GM21576 (cell line): Measurements from ENCODE around the gene ROBO1.

ENCODE experiments used
- ATAC-seq: cut with Tn5 transposase; IDR thresholded peaks from one replicate; pipeline ENCODE4 v1.9.1; 2021; ENCODE audit warnings: mild to moderate bottlenecking, moderate library complexity; ENCODE audit not compliant: unreplicated experiment

ROBO1 gene

DNA sequence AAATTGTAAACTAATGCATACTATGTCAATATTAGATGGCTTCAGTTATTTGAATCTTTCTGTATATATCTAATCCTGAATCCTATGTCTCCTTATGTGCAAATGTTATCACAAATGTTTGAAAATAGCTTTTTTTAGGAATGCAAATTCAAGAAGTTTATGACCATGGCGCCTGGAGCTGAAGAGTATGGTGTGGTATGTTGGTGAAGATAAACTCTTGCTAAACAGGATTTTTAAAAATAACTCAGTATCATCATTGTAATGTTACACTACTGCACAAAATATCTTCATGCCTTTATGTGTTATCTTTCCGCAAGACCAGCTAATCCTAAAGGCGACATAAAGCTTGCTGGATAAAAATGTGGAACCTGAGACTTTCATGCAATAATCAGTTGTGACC lies 382.6 kb downstream of the ROBO1 start:
- no peak for ATAC-seq

DNA sequence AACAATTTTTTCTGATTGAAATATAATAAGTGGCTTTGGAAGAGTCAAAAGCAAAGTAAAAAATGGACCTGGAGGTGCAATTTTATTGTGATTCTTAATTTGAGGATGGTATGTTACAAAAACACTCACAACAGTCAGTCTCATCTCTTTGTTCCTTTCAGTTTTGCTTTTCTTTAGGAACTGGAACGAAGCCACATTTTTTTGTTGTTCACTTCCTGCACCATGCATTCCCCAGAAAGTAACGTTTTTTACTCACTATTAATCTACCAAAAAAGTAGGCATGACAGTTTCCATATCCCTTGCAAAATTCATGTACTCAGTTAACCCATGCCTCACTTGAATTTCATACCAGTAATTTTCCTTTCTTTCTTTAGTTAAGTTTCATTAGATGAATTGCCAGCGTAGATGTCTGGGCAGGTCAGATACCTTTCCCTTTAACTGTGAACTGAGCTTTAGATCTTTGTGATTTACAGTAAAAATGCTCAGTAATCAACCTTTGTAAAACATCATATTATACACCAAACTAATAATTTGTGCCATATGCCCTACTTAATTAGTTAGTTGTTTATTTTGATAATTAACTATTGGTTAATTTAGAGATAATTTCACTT lies 384.3 kb downstream of the ROBO1 start:
- ATAC-seq, result no peak

DNA sequence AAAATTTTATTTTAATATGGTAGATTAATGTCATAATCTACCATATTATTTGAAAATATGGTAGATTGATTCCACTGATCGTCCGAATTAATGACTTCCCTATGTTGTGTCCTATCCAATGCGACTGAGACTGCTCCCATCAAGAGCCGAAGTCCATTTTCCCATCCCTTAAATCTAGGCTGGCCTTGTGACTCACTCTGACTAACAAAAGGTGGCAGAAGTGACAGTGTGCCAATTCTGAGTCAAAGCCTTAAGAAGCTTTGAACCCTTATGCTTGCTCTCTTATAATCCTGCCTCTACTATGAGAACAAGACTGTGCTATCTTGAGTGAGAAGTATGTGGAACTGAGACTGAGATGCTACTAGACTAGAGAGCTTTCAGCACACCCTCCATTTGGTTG lies 387.2 kb downstream of the ROBO1 start:
- no peak for ATAC-seq

DNA sequence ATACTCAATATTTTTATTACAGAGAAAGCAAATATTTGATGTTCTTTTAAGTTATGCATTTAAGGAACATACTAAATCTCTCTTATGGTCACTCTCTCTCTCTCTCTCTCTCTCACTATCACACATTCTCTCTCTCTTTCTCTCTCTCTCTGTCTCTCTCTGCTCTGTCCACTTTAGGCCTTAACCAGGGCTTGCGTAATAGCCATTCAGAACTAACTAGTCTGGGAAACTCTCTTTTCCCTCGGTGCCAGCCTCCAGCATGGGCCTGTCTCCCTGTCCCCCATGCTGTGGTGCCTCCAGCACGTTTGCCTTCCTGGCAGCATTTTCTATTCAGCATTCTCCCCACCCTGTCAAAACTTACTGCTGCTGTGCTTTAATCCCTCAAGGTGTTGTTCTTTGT lies 389.7 kb downstream of the ROBO1 start:
- no peak for ATAC-seq

DNA sequence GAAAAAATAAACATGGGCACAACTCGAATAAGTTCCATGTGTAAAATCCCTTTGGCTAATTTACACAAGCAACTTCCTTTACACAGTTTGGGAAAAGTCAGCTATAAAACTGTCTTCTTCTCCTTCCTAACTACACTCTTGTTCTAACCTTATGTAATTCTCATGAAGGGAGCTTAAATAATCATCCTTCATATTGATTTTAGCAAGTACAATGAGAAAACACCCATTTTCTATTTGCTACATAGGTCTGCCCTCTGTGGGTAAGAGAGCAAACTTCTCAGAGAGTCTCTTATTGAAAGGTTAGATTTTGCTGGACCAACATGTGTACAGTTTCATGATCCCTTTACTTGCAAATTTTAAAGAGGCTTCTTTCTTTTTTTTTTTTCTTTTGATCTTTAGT lies 398.5 kb downstream of the ROBO1 start:
- no peak for ATAC-seq

DNA sequence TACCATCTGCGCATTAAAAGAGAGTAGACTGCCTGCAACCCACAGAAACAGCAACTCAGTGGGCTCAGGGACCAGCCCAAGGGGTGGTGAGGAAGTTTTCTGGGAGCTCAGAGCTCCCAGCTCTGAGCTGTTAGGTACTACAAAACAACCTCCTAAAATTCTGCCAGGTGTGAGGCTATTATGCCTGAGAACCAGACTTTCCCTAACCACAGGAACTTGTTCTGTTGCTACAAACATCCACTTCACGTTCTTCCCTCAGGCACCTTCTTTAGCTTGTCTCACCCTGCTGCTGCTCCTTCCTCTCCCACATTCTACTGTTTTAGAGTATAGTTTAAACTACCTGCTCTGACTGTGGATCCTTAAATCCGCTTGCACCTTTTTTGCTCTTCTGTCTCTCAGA lies 399.4 kb downstream of the ROBO1 start:
- ATAC-seq, result no peak

DNA sequence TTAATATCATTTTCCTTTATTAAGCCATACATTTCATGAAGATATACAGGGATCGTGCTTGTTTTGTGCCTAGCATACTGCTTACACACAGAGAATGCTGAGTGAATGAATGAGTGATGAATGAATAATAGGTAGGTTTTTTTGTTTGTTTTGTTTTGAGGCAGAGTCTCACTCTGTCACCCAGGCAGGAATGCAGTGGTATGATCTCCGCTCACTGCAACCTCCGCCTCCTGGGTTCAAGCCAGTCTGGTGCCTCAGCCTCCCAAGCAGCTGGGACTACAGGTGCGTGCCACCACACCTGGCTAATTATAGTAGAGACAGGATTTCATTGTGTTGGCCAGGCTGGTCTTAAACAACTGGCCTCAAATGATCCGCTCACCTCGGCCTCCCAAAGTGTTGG lies 400.0 kb downstream of the ROBO1 start:
- no peak for ATAC-seq

DNA sequence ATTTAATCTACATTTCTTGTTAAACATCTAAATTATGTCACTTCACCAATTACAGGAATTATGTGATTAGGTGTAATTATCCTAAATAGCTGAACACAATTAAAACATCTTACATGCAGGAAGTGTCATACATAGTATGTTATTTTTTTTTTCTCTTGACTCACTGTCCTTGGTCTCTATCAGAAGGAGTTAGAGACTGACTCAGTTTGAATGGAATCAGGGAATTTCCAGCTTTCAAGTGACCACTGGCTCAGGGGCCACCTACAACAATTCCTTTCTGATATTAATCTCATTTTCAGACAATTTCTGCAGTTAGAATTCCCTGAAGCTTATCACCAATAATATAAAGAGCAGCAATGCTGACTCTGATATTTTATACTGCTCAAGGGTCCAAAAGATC lies 400.7 kb downstream of the ROBO1 start:
- ATAC-seq, result no peak

DNA sequence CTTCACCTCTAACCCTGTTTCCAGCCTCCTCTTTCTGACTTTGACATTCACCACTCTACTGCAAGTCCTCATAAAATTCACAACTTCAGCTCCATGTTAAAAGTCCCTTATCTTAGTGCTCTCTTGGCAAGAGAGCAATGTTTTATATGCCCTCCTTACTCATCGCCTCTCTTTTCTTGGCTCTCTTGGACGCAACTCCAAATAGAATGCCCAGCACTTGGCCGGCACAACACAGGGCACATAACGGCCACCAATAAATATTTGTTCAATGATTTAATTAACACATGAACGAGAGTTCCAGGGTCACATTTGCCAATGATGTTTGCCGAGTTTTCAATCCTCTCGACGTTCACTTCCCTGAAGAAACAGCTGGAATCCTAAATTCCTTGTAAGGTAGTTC lies 401.4 kb downstream of the ROBO1 start:
- no peak for ATAC-seq

DNA sequence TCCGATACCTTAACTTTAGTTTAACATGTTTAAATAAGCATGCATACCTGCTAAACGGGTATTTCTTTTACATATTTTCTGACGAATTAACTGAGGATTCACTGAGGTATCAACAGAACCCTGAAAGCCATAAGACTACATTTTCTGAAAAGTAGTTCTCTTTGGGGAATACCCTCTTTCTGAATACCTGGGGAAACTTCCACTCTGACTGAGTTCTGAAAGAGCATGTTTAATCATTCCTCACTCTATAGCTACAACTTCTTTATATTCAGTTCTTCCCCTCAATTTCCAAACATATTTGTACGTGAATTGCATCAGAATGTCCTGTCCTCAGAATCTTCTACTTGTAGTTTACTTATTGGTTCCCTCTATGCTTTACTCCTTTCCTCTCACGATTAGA lies 403.0 kb downstream of the ROBO1 start:
- no peak for ATAC-seq

DNA sequence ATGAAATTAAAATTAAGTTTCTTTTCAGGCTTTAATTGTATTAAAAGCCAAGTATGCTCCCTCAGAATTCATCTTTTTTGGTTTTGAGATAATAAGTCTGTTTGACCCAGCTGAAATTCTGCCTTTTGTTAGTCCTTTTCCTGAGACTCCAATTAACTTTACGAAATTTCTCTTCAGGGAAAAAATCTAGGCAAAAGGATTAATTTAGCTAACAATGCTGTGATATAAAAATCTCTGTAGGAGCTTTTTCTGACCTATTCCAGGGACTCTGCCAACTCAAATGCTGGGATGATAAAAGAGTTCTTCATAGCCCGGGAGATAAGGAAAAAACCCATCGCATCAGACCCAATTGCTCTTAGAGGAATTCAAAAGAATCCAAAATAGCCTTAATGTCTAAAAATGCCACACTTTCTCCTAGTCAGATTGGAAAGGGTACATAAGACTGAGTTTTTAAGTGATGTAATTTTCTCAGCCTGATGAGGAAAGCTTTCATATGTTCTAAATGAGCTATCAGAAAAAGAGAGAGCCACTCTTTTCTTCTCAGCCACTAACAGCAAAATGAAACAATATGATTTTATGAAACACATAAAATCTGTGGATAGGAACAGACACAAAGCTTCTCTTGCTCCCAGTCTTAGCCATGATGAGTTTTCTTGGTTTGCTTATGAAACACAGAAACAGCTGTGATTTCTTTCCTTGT lies 405.1 kb downstream of the ROBO1 start:
- ATAC-seq, result no peak

DNA sequence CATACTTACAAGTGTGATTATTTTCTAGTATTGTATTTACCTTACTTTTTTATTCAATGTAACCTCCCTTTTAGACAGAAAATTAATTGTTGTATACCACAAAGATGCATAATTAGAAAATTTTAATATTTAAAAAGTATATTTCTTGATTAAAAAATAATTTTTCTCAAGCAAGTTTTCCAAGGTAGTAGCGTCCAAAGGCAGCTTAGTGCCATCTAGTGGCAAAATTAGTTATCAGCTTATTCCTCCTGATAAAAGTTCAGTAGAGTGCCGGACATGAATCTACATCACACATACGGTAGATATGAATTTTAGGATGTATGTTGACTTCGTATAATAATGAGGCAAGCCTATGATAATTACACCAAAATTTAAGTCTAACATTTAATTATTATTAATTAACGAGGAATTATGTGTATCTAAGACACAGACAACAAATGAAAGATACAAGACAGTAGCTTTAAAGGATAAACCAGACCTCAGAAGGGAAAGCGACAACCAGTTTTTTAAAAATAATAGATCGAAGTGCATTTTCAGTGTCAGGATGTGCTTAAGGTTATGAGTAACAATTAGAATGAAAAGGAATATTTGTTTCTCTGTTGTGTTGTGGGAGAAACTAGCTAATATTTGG lies 405.9 kb downstream of the ROBO1 start:
- peak; percentile 79 for ATAC-seq

DNA sequence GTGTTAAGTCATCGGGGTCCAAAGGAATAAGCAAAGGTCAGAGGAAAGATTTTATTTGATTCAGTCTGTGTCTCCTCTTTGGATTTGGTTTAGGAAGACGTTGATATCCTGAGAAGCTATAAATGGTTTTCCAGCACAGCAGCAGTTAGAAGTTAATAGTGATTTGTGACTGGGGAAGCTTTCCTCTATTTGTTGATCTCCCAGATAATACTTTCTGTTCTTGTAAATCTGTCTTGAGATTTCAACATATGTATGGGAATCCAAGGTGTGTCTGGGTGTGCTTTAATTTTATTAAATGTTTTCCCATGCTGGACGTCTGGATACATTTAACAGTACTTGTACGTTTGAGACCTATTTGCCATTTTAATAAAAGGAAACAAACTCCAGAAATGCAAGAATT lies 409.5 kb downstream of the ROBO1 start:
- no peak for ATAC-seq

DNA sequence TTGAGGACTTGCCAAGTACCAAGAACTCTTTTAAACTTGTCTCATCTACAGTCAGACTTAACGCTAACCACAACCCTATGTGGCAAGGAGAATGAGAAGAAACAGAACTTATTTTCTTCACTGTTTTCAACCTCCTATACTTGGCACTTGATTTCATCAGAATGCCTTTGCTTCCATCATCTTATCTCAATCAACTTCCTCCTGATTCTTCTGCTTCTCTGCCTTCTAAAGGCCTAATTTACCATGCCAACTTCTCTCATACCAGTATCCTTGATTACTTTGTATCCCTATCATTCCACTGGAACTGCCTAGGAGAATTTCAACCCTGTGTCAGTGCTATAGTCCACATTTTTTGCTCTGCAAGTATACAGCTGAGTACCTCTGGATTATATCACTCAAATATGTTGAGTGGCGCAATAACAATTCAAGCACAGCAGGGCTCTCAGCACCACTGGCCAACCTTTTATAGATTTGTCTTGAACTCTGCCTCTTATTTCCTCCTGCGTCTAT lies 413.6 kb downstream of the ROBO1 start:
- ATAC-seq, result no peak

DNA sequence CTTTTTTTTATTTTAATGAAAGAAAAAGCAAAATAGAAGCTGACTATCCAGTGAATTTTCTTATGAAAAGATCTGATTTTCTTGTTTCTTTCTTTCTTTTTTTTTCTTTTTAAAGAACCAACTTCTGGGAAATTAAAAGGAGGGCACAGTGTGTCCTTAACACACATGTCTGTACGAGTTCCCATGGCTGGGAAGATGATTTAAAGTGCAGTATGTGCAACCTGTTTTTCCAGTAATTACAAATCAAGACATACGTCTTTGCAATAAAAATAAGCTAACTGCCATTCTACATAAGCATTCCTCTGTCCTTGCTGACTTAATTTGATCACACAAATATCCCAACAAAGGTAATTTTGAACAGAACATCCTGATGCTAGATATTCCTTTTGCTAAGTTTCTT lies 416.1 kb downstream of the ROBO1 start:
- ATAC-seq, result no peak

DNA sequence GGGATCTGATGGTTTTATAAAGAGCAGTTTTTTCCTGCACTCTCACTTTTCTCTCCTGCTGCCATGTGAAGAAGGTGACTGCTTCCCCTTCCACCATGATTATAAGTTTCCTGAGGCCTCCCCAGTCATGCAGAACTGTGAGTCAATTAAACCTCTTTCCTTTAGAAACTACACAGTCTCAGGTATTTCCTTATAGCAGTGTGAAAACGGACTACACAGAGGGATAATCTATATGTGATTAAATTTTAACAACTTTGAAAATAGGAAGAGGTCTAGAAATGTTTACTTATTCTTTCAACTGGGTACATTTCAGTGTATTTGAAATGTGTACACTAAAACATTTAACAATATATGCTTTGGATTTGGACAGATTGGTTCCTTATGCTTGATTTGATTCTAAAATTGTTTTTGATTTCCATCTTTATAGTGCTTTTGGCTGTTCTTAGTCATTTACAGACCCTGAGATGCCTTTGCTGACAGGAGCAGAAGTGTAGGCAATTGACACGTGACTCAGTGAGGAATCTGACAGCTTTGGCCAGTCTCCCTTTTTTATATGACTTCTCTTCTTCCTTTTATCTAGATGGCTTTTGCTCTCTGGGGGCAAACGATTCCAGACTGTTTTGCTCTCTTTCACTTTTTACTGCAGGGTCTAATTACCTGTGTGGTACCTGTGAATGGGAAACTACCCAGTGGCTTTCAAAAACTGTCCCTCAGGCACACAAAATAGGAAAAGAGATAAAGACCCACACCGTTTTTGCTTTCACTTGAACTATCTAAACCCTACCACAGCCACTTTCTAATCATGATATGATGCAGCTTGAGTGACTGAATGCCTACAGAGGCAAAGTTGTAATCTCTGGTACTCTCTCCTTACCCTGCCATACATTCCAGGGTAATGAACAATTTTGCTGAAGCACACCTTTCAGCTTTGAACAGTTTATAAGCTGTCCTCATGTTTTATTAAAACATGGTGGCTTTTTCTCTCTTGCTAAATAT lies 422.6 kb downstream of the ROBO1 start:
- ATAC-seq, result no peak

DNA sequence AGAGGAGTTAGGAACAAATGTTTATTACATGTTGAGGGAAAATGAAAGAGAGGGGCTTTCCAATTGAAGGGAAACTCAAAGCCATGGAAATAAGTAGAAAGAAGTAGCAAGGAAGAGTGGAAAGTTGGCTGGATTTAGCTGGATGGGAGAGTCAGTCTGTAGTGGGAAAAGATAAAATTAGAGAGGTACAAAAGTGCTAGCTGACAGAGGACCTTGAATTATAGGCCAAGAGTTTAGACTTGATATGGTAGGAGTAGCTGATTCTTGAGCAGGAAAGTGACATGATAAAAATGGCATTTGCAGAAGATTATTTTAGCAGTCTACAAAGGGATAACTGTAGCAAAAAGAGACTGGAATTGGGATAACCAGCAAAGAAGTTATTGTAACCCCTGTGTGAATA lies 425.8 kb downstream of the ROBO1 start:
- no peak for ATAC-seq

DNA sequence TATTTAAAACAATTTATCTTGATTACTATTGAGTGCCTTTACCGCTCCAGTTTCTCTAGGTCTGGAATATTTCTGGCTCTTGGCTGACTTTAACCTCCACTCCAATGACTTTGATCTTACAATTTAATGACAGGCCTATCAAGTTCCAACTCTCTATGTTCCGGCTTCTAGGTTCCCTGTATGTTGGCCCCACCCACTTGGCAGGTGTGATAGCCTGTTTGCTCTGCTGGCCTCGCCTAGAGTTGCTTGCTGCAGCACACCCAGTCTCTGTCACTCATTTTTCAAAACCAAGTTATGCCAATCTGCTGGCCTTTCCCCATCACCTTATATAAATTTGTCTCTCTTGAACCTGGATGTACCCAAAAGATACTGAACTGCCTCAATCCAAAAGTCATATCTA lies 428.0 kb downstream of the ROBO1 start:
- ATAC-seq, result no peak

DNA sequence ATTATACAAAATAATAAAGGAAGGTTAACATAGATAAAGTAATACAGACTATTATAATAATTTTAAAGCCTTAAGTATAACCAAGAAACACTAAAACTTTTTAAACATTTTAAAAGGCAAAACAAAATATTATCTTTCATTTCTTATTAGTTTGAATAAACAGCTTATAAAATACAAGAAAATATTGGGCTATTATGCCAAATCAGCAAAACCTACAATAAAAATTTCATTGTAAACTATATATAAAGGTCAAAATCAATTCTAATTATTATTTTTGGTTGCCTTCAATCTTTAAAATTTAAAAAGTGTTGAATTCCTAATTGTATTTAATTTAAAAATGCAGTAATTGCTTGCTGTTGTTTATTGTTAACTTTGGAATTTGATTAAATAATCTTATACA lies 430.0 kb downstream of the ROBO1 start:
- no peak for ATAC-seq

DNA sequence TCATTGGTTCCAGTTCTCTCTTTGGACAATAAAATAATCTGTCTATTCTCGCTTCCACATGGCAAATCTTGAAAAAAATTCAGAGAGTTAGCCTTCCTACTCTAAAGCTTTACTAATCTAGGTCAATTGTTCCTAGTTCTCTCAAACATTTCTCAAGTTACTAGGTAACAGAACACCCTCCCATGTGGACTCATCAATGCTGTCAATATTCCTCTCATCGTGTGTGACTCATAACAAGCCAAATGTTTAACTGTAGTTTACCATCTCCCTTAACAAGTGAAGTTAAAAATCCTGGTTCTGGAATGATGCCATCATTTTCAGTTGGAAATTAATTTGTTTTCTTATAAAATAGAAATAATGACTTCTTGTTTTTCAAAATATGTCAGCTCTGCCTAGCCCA lies 438.6 kb downstream of the ROBO1 start:
- no peak for ATAC-seq

DNA sequence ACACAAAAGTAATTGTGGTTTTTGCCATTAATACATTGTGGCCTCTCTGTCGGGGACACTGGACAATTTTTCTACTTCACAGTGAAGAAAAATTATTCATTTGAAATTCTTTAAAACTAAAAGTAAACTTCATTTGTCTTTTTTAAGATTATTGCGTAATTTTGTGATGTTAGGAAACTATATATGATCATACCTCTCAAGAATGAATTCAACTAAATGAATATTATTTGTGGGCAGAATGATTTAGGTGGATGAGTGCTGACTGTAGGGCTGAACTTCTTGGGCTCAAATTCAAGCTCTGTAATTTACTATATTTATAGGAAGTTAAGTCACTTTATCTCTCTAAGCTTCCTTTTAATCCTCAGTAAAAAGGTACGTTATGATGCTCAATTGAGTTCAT lies 441.2 kb downstream of the ROBO1 start:
- no peak for ATAC-seq
